Activated effector memory CD4-positive, alpha-beta T cell treated with Interleukin-2 at 50 U/mL for 16 hours (primary cell): ENCODE results near the gene CBLB.
A peak's percentile ranks its signal among the peaks of the same experiment; 100 is the strongest.

ENCODE experiments used
- DNase-seq: peaks from one replicate; pipeline ENCODE4 v3.0.0-alpha.2; 2020

CBLB gene

GRCh38 chr3:105868742-105869530 is at the start of gene CBLB:
TSS of gene CBLB (minus strand) at chr3:105869012. CDS start at chr3:105867577, 1,435 bp downstream.
- peak; percentile 82 for DNase-seq

- DNase-seq, result no peak
These were observed 48.0 kb upstream of the CBLB start for GRCh38 chr3:105916767-105917166.

- DNase-seq, result no peak
These were observed 46.7 kb upstream of the CBLB start for GRCh38 chr3:105915524-105915923.

- DNase-seq, result no peak
These were observed 44.8 kb upstream of the CBLB start for GRCh38 chr3:105913616-105914015.

GRCh38 chr3:105912891-105913290 is 44.1 kb upstream of the CBLB start:
- DNase-seq, result no peak

DNA sequence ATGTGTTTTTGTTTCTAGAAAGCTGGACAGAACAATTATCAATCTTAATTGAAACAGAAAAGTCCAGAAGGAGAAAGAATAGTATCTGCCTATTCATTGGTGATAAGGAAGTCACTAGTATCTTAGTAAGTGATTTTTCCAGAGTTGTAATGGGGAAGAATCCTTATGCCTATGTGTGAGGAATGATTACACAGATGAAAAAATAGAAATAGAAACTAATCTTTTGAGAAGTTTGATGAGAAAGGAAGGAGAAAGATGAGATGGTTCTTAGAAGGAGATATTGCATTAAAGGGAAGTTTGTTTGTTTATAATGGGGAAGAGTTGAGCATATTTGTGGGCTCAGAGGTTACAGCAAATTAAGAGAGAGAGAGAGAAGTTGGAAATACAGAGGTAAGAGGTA is 42.7 kb upstream of the CBLB start:
- no peak for DNase-seq

GRCh38 chr3:105907777-105908176 is 39.0 kb upstream of the CBLB start:
- no peak for DNase-seq

DNA sequence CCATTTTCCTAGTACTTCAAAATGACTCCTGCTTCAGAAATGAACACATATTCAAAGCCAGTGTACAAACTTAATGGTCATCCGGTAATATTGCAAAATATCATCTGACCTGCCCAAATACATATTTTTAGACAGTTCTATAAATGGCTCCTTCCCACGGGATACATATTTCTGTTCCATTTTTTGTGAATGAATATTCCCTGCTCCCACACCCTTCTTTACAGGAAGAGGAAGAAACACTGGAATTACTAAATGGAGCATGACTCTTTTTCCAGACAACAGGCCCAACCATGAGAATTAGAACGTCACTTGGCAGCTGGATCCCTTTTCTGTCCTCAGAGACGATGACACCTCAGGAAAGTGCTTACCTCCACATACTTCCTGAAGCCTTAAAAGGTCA is 38.0 kb upstream of the CBLB start:
- no peak for DNase-seq

GRCh38 chr3:105906345-105906744 is 37.5 kb upstream of the CBLB start:
- no peak for DNase-seq

GRCh38 chr3:105905328-105905727 is 36.5 kb upstream of the CBLB start:
- no peak for DNase-seq

- DNase-seq, result no peak
These were observed 36.0 kb upstream of the CBLB start for GRCh38 chr3:105904678-105905284.

- DNase-seq, result no peak
These were observed 35.4 kb upstream of the CBLB start for GRCh38 chr3:105904251-105904650.

- no peak for DNase-seq
These were observed 30.7 kb upstream of the CBLB start for GRCh38 chr3:105899516-105899915.

- no peak for DNase-seq
These were observed 22.3 kb upstream of the CBLB start for GRCh38 chr3:105891101-105891500.

- DNase-seq, result no peak
These were observed 20.1 kb upstream of the CBLB start for GRCh38 chr3:105888621-105889579.

DNA sequence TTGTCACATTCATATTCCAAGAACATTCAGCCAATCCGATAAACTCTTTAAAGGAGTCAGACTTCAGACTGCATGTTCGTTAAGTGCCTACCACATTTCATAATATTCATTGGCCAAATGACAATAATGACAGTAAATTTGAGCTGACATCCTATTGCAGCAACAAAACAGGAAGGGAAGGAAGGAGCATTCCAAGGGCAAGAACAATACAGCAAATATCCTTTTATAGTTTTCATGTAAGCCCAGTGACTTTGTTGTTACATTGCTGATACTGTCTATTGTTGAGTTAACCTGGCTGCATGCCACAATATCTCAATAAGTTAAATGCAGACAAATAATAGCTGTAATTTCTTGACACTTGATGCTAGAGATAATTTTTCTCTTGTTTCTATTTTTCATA is 16.4 kb upstream of the CBLB start:
- DNase-seq, result no peak

- no peak for DNase-seq
These were observed 15.1 kb upstream of the CBLB start for GRCh38 chr3:105883798-105884377.

- DNase-seq, result no peak
These were observed 12.0 kb upstream of the CBLB start for GRCh38 chr3:105880681-105881290.

DNA sequence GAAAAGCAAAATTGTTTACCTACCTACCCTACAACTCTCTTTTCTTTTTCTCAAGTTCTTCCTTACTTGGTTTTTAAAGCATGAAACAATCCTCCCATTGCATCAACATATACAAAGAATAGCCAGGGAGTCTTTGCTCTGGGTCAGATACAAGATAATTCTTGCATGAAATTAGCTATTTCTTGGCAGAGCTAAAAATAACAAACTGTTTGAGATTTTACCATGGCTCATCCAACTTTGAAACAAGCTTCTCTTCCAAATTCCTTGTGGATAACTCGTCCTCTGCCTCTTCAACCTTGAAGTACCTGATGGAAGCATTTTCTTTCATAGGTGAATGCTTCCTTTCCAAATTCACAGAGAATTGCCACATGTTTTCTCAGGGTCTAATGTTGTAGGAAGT is 9.2 kb upstream of the CBLB start:
- DNase-seq, result no peak

- no peak for DNase-seq
These were observed 8.6 kb upstream of the CBLB start for GRCh38 chr3:105877336-105877910.

DNA sequence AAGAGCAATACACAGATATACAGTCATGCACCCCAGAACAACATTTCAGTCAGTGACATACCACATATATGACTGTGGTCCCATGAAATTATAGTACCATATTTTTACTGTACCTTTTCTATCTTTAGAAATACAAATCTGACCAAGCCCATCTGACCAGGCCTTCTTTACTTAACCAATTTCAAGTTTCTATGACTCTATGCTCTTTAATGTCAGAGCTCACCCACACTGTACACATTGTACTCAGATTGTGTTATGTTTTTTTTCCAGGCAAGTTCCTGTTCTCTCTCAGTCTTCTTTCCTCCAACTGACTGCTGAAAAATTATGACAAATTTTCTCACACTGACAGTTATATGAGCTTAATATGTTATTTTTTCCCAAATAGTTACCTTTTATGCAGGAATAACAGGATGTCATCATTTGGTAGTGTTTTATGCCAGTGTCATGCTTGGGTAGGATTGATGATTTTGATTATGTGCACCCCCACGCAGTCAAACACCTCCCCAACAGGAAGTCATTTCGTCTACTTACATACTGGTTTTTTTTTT is 8.0 kb upstream of the CBLB start:
- no peak for DNase-seq
